WTC11 (cell line): ENCODE results near the gene MLST8. TPM values are rescaled to one million over a fixed set of nuclear protein-coding genes. Genes with fewer than 3 reads are reported as not detected.

Experiments
- ATAC-seq: fragments of 200-7000 bp; cut with Tn5 transposase; 2 replicates; pipeline ENCODE4 v1.10.0; 2021; ENCODE audit warnings: mild to moderate bottlenecking, moderate library complexity
- CTCF ChIA-PET: fragments of 300-600 bp; sonication (Branson Sonifier 250); formaldehyde crosslinking; loops from one replicate; lab custom pipeline; 2021; ENCODE audit warnings: antibody characterized with exemption; lab: Charles Lee
- POLR2A ChIA-PET: fragments of 350-600 bp; sonication (Branson Sonifier 250); formaldehyde crosslinking; loops from one replicate; lab custom pipeline; 2021; ENCODE audit warnings: antibody characterized with exemption; lab: Charles Lee
- DNase-seq: peaks from one replicate; pipeline ENCODE4 v3.0.0; 2021; ENCODE audit warnings: low spot score
- H3K27ac Mint-ChIP-seq: 2 replicates; pipeline ENCODE4 v1.8.0; 2021; ENCODE audit warnings: mixed read lengths
- H3K27me3 Mint-ChIP-seq: 2 replicates; pipeline ENCODE4 v1.8.0; 2021; ENCODE audit warnings: low read depth, mild to moderate bottlenecking, moderate library complexity, mixed read lengths
- H3K36me3 Mint-ChIP-seq: 2 replicates; pipeline ENCODE4 v1.8.0; 2021; ENCODE audit warnings: mixed read lengths
- H3K4me1 Mint-ChIP-seq: 2 replicates; pipeline ENCODE4 v1.8.0; 2022; ENCODE audit warnings: mixed read lengths
- H3K4me3 Mint-ChIP-seq: 2 replicates; pipeline ENCODE4 v1.8.0; 2021; ENCODE audit warnings: mild to moderate bottlenecking, moderate library complexity, mixed read lengths
- H3K9me3 Mint-ChIP-seq: 2 replicates; pipeline ENCODE4 v1.8.0; 2021; ENCODE audit warnings: mixed read lengths
- ARID4B ChIP-seq: sonication (generic); formaldehyde crosslinking; IDR thresholded peaks from 2 replicates; pipeline ENCODE4 v1.8.0; 2023; ENCODE audit warnings: missing genetic modification reagents, mild to moderate bottlenecking, borderline replicate concordance
- ATF6 ChIP-seq: sonication (generic); formaldehyde crosslinking; IDR thresholded peaks from 2 replicates; pipeline ENCODE4 v1.8.1; 2023; ENCODE audit warnings: mild to moderate bottlenecking, missing genetic modification reagents
- CBFB ChIP-seq: sonication (generic); formaldehyde crosslinking; IDR thresholded peaks from 2 replicates; pipeline ENCODE4 v1.8.1; 2022; ENCODE audit warnings: mild to moderate bottlenecking, low read depth, missing genetic modification reagents
- CREM ChIP-seq: sonication (generic); formaldehyde crosslinking; IDR thresholded peaks from 2 replicates; pipeline ENCODE4 v1.8.1; 2022; ENCODE audit warnings: mild to moderate bottlenecking, missing genetic modification reagents, moderate library complexity
- E2F1 ChIP-seq: sonication (generic); formaldehyde crosslinking; IDR thresholded peaks from 2 replicates; pipeline ENCODE4 v1.8.0; 2022; ENCODE audit warnings: mild to moderate bottlenecking, missing genetic modification reagents
- ERG ChIP-seq: fragments of 250-450 bp; sonication (Bioruptor Pico); IDR thresholded peaks from 2 replicates; pipeline ENCODE4 v1.8.0; 2021; ENCODE audit warnings: mild to moderate bottlenecking
- FOXJ3 ChIP-seq: sonication (generic); formaldehyde crosslinking; IDR thresholded peaks from 2 replicates; pipeline ENCODE4 v1.9.0; 2021; ENCODE audit warnings: missing genetic modification reagents, mild to moderate bottlenecking, borderline replicate concordance
- MXD4 ChIP-seq: fragments of 250-450 bp; sonication (Bioruptor Pico); IDR thresholded peaks from 2 replicates; pipeline ENCODE4 v1.8.0; 2021; ENCODE audit warnings: mild to moderate bottlenecking, moderate library complexity, borderline replicate concordance
- NR1H2 ChIP-seq: sonication (generic); formaldehyde crosslinking; IDR thresholded peaks from 2 replicates; pipeline ENCODE4 v1.9.0; 2021; ENCODE audit warnings: mild to moderate bottlenecking, moderate library complexity, missing genetic modification reagents
- STAT6 ChIP-seq: sonication (generic); formaldehyde crosslinking; conservative IDR thresholded peaks from 2 replicates; pipeline ENCODE4 v1.8.1; 2023; ENCODE audit warnings: mild to moderate bottlenecking, low read depth, missing genetic modification reagents, moderate library complexity
- TP53 ChIP-seq: sonication (generic); formaldehyde crosslinking; IDR thresholded peaks from 2 replicates; pipeline ENCODE4 v1.8.1; 2023; ENCODE audit warnings: mild to moderate bottlenecking, missing genetic modification reagents
- USF1 ChIP-seq: sonication (generic); formaldehyde crosslinking; IDR thresholded peaks from 2 replicates; pipeline ENCODE4 v1.8.0; 2022; ENCODE audit warnings: mild to moderate bottlenecking, missing genetic modification reagents
- USF2 ChIP-seq: sonication (generic); formaldehyde crosslinking; IDR thresholded peaks from 2 replicates; pipeline ENCODE4 v1.8.1; 2023; ENCODE audit warnings: mild to moderate bottlenecking, missing genetic modification reagents, moderate library complexity
- ZNF138 ChIP-seq: sonication (generic); formaldehyde crosslinking; conservative IDR thresholded peaks from 2 replicates; pipeline ENCODE4 v1.8.1; 2022; ENCODE audit warnings: mild to moderate bottlenecking, moderate library complexity, missing genetic modification reagents
- ZNF281 ChIP-seq: sonication (generic); formaldehyde crosslinking; IDR thresholded peaks from 2 replicates; pipeline ENCODE4 v1.8.0; 2023; ENCODE audit warnings: mild to moderate bottlenecking, missing genetic modification reagents
- ZNF532 ChIP-seq: fragments of 250-450 bp; sonication (Bioruptor Pico); IDR thresholded peaks from 2 replicates; pipeline ENCODE4 v1.9.0; 2021; ENCODE audit warnings: mild to moderate bottlenecking, borderline replicate concordance
- total RNA-seq: library from RNA; stranded (reverse); gene quantifications from 3 replicates; pipeline ENCODE4 v1.2.3, GENCODE V29; 2021

MLST8 gene
- total RNA-seq, 1 experiment from 2014 or later = 71.6 TPM

- ATAC-seq (no peak), DNase-seq (no peak)
- 0 out of 2 replicates have a peak, but pooled peaks cover 3% of the 10 kb centered on the region for H3K4me1 Mint-ChIP-seq
- no peak overlapping the region for H3K4me3 Mint-ChIP-seq
- H3K36me3 Mint-ChIP-seq = peaks cover 6% of the 10 kb centered on the region
- ChIA-PET POLR2A (no interaction called here), CTCF (no interaction called here)
- no peaks in the 10 kb centered on the region for H3K9me3 Mint-ChIP-seq
- no peak overlapping the region for H3K27ac Mint-ChIP-seq
- no peaks in the 10 kb centered on the region for H3K27me3 Mint-ChIP-seq
- no peak for TF ChIP-seq USF2 (CRISPR knock-in tag)
- no peak for TF ChIP-seq ARID4B (CRISPR knock-in tag)
- TF ChIP-seq ATF6 (CRISPR knock-in tag) = no peak
- TF ChIP-seq MXD4 (CRISPR knock-in tag) = no peak
- no peak for TF ChIP-seq CBFB (CRISPR knock-in tag)
- no peak for TF ChIP-seq CREM (CRISPR knock-in tag)
- no peak for TF ChIP-seq STAT6 (CRISPR knock-in tag)
- no peak for TF ChIP-seq ZNF281 (CRISPR knock-in tag)
- no peak for TF ChIP-seq USF1
- no peak for TF ChIP-seq ERG (CRISPR knock-in tag)
- TF ChIP-seq ZNF138 (CRISPR knock-in tag) = no peak
- no peak for TF ChIP-seq ZNF532 (CRISPR knock-in tag)
- no peak for TF ChIP-seq TP53 (CRISPR knock-in tag)
- no peak for TF ChIP-seq E2F1
- no peak for TF ChIP-seq FOXJ3
- TF ChIP-seq NR1H2 = no peak
Observed at GRCh38 chr16:2180461-2180860, 24.8 kb upstream of the MLST8 start.
